SHP77 (cell line): Measurements from ENCODE around the gene RTL10.

Source experiments
- DNase-seq, 2 experiments: peaks; one replicate each; lab custom pipeline; 2025; lab: John Stamatoyannopoulos, UW

RTL10 gene

GRCh38 chr22:19808873-19809478, 45.7 kb downstream of the RTL10 start:
- no peak for DNase-seq

DNA sequence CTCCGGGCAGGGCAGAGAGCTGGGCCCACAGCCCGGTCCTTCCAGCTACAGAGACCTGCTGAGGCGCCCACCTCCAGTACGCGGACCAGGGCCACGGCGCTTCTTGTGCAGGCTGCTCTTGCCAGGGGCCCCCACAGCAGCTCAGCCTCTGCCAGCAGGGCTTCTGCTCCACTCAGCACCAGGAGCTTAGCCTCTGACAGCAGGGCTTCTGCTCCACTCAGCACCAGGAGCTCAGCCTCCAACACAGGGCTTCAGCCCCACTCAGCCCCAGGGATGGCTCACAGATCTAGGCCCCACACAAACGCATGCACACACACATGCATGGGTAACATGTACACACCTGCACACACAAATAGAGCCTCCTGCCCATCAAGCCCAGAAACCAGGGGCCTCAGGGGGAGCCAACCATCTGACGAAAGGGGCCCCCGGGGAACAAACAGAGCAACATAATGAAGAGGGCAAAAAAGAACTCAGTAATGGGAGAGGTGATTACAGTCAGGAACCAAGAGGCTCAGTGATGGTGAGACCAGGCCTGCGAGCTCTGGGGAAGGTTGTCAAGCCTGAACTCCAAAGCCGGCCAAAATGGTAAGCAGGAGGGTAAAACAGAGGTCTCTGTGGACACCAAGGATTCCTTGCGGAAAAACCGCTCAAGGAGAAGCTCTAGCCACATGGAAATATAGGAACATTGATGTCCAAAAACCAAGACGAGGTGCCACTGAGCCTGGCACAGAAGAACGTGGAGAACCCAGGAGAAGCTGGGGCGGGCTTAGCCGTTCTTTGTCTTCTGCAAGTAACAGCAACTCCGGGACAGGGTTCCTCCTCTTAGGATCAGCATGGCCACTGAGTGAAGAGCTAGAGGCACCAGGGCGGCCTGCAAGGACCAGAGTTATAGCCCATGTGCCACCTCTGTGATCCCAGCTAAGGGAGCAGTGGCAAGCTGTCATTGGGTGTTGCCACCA, 46.5 kb downstream of the RTL10 start:
- no peak for DNase-seq

DNA sequence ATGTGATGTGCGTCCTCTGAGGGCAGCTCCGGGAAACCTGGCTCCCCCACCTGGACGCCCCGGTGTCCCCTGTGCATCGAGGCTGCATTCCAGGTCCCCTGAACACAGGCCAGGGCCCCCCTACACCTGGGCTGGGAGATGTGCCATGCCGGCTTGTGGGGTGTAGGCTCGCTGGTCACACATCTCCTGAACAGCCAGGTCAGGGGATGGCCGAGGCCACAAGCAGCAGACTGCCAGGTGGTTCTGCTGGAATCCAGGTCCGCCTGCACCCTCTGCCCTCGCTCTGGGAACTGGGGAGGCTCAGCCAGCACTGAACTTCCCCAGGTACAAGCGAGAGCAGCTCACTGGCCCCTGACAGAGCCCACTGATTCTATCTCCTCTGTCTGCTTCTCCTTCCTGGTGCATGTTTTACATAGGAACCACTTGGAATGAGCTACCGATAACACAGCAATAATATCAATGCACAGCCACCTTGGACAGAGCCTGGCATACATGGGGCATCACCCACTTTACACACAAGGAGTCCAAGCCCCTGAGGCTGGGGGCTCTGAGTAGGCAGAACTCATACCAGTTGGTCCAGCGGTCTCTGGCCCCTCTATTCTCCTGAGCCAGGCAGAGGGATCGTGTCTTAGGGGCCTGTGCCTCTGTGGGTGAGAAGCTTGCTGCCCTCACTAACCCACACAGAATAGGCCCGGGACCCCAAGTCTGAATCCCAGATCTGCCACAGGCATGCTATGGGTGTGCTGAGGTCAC, 47.3 kb downstream of the RTL10 start:
- DNase-seq: no peak

- DNase-seq: no peak
Measured at GRCh38 chr22:19806213-19807160, 48.2 kb downstream of the RTL10 start.

- no peak for DNase-seq
Measured at GRCh38 chr22:19805821-19806212, 48.9 kb downstream of the RTL10 start.
